ENCODE results near the gene PTPN1.
A peak's percentile ranks its signal among the peaks of the same experiment; 100 is the strongest.

The PTPN1 gene

GRCh38 chr20:50534567-50534966, 24.4 kb downstream of the PTPN1 start:
- no peak overlapping the region for H3K27ac ChIP-seq (ENCODE audit: extremely low read depth, low read depth, low read length)
- ChIA-PET POLR2A (no interaction called here), CTCF (interaction anchor here (0.6 to 1.8 kb wide), 4 partner anchors 23 to 452 kb away, joined by 3 to 5 read pairs (median 3); partner anchors contain the start of gene BCAS4)
- no peak overlapping the region for H3K4me3 ChIP-seq (ENCODE audit: low read depth, low read length)
- TF ChIP-seq, protein P1, sequence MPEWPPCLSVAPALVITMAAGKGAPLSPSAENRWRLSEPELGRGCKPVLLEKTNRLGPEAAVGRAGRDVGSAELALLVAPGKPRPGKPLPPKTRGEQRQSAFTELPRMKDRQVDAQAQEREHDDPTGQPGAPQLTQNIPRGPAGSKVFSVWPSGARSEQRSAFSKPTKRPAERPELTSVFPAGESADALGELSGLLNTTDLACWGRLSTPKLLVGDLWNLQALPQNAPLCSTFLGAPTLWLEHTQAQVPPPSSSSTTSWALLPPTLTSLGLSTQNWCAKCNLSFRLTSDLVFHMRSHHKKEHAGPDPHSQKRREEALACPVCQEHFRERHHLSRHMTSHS (tag by site-specific recombination; IDR thresholded peaks at IDR 0.05) = no peak
- peak; percentile 67 for TF ChIP-seq OSR2 (tag by site-specific recombination; IDR thresholded peaks at IDR 0.05)
- TF ChIP-seq, protein P2, sequence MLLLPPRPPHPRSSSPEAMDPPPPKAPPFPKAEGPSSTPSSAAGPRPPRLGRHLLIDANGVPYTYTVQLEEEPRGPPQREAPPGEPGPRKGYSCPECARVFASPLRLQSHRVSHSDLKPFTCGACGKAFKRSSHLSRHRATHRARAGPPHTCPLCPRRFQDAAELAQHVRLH (tag by site-specific recombination; IDR thresholded peaks at IDR 0.05) = no peak
- peak; percentile 71; the same call in 1 of the 2 replicates for TF ChIP-seq ZNF394 (tag by site-specific recombination; IDR thresholded peaks at IDR 0.05; ENCODE audit: borderline replicate concordance)
- TF ChIP-seq ZNF211 (tag by site-specific recombination; IDR thresholded peaks at IDR 0.05; ENCODE audit: low read depth) = no peak
- no peak for TF ChIP-seq PRDM4 (tag by site-specific recombination; IDR thresholded peaks at IDR 0.05)
- H3K36me3 ChIP-seq (ENCODE audit: control insufficient read depth in 2 of 2, insufficient read depth in 1 of 2, low read length in 2 of 2) = no peaks in the 10 kb centered on the region
- peaks cover 15% of the 10 kb centered on the region for H3K4me1 ChIP-seq (ENCODE audit: control insufficient read depth, insufficient read depth, low read length)
- H3K9me3 ChIP-seq (ENCODE audit: control insufficient read depth, insufficient read depth, low read depth, low read length) = no peaks in the 10 kb centered on the region

GRCh38 chr20:50535162-50535561, 25.0 kb downstream of the PTPN1 start:
- Histone ChIP-seq H3K36me3 (ENCODE audit: control insufficient read depth in 2 of 2, insufficient read depth in 1 of 2, low read length in 2 of 2) (no peaks in the 10 kb centered on the region), H3K9me3 (ENCODE audit: control insufficient read depth, insufficient read depth, low read depth, low read length) (no peaks in the 10 kb centered on the region), H3K4me3 (ENCODE audit: low read depth, low read length) (no peak overlapping the region), H3K4me1 (ENCODE audit: control insufficient read depth, insufficient read depth, low read length) (peaks cover 15% of the 10 kb centered on the region), H3K27ac (ENCODE audit: extremely low read depth, low read depth, low read length) (no peak overlapping the region)
- ChIA-PET POLR2A (no interaction called here), CTCF (interaction anchor here (0.6 kb wide), 1 partner anchor 452 kb away, joined by 3 read pairs; no protein-coding TSS in a partner anchor)
- TF ChIP-seq KLF7 (tag by site-specific recombination; IDR thresholded peaks at IDR 0.05; ENCODE audit: borderline replicate concordance) (no peak), ZNF785 (tag by site-specific recombination; IDR thresholded peaks at IDR 0.05) (no peak), ZNF513 (tag by site-specific recombination; IDR thresholded peaks at IDR 0.05) (no peak), PRDM4 (tag by site-specific recombination; IDR thresholded peaks at IDR 0.05) (no peak)

GRCh38 chr20:50536333-50536732, 26.1 kb downstream of the PTPN1 start:
- H3K27ac ChIP-seq (ENCODE audit: extremely low read depth, low read depth, low read length) = no peak overlapping the region
- no peak overlapping the region for H3K4me3 ChIP-seq (ENCODE audit: low read depth, low read length)
- POLR2A ChIA-PET = interaction anchor here (0.9 kb wide), 1 partner anchor 24 kb away, joined by 3 read pairs; no protein-coding TSS in a partner anchor
- no peaks in the 10 kb centered on the region for H3K36me3 ChIP-seq (ENCODE audit: control insufficient read depth in 2 of 2, insufficient read depth in 1 of 2, low read length in 2 of 2)
- CTCF ChIA-PET = interaction anchor here (0.6 to 1.0 kb wide), 3 partner anchors 22 to 79 kb away, joined by 3 to 4 read pairs (median 3); no protein-coding TSS in a partner anchor
- H3K9me3 ChIP-seq (ENCODE audit: control insufficient read depth, insufficient read depth, low read depth, low read length) = no peaks in the 10 kb centered on the region
- H3K4me1 ChIP-seq (ENCODE audit: control insufficient read depth, insufficient read depth, low read length) = peaks cover 15% of the 10 kb centered on the region
- TF ChIP-seq KLF10 (tag by site-specific recombination; IDR thresholded peaks at IDR 0.05) = peak; percentile 51; the same call in 1 of the 2 replicates
- TF ChIP-seq OVOL3 (tag by site-specific recombination; IDR thresholded peaks at IDR 0.05) = peak; percentile 68; the same call in 1 of the 2 replicates
- 0 out of 2 replicates have a peak, but pooled peaks have one; percentile 33 for TF ChIP-seq KLF8 (tag by site-specific recombination; IDR thresholded peaks at IDR 0.05)
- TF ChIP-seq OSR2 (tag by site-specific recombination; IDR thresholded peaks at IDR 0.05) = peak; percentile 97
- TF ChIP-seq GLIS1 (tag by site-specific recombination; IDR thresholded peaks at IDR 0.05) = peak; percentile 77
- TF ChIP-seq ZNF561 (tag by site-specific recombination; IDR thresholded peaks at IDR 0.05; ENCODE audit: borderline replicate concordance) = peak; percentile 81; the same call in 1 of the 2 replicates
- peak; percentile 69; the same call in 1 of the 2 replicates for TF ChIP-seq ZNF18 (tag by site-specific recombination; IDR thresholded peaks at IDR 0.05)
- TF ChIP-seq, protein P3, sequence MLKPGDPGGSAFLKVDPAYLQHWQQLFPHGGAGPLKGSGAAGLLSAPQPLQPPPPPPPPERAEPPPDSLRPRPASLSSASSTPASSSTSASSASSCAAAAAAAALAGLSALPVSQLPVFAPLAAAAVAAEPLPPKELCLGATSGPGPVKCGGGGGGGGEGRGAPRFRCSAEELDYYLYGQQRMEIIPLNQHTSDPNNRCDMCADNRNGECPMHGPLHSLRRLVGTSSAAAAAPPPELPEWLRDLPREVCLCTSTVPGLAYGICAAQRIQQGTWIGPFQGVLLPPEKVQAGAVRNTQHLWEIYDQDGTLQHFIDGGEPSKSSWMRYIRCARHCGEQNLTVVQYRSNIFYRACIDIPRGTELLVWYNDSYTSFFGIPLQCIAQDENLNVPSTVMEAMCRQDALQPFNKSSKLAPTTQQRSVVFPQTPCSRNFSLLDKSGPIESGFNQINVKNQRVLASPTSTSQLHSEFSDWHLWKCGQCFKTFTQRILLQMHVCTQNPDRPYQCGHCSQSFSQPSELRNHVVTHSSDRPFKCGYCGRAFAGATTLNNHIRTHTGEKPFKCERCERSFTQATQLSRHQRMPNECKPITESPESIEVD (tag by site-specific recombination; IDR thresholded peaks at IDR 0.05) = peak; percentile 83
